Measurements from ENCODE around the gene SYNPR.

Gene SYNPR

GRCh38 chr3:63437858-63438257 lies 159.8 kb downstream of the SYNPR start:
- Histone ChIP-seq H4K5ac (ENCODE audit: low read length) (no peak overlapping the region), H2BK15ac (replicated peaks; ENCODE audit: low read depth) (no peak overlapping the region), H3K18ac (ENCODE audit: low read length) (no peak overlapping the region), H2AK5ac (ENCODE audit: low read length) (no peak overlapping the region), H3K4me3 (ENCODE audit: low read length) (no peak overlapping the region), H3K4ac (ENCODE audit: low read depth, low read length) (no peak overlapping the region), H3K27ac (ENCODE audit: low read depth, low read length) (no peak overlapping the region), H3K27me3 (ENCODE audit: insufficient read depth, low read length, poor library complexity) (no peaks in the 10 kb centered on the region), H4K8ac (ENCODE audit: low read depth, low read length) (no peak overlapping the region), H3K9ac (ENCODE audit: low read length) (no peak overlapping the region), H3K79me1 (ENCODE audit: low read length) (no peaks in the 10 kb centered on the region), H2BK120ac (ENCODE audit: low read depth, low read length) (no peak overlapping the region), H3K79me2 (ENCODE audit: control insufficient read depth, insufficient read depth, low read length) (no peaks in the 10 kb centered on the region), H3K56ac (ENCODE audit: low read length) (no peak overlapping the region), H2BK5ac (ENCODE audit: low read length) (no peak overlapping the region), H3K23ac (ENCODE audit: low read length) (no peak overlapping the region), H3K4me2 (ENCODE audit: low read length) (no peak overlapping the region), H3K4me1 (ENCODE audit: control insufficient read depth, low read depth, low read length) (no peaks in the 10 kb centered on the region), H3K36me3 (ENCODE audit: control insufficient read depth, insufficient read depth, low read length) (no peaks in the 10 kb centered on the region)
- WGBS (ENCODE audit: extremely low coverage, insufficient coverage, low lambda C conversion rate), result no CpG with 5 or more reads among the region's 2 CpGs
- DNase-seq, result no peak

- Histone ChIP-seq H4K8ac (ENCODE audit: low read depth, low read length) (no peak overlapping the region), H3K27ac (ENCODE audit: low read depth, low read length) (no peak overlapping the region), H3K18ac (ENCODE audit: low read length) (no peak overlapping the region), H3K36me3 (ENCODE audit: control insufficient read depth, insufficient read depth, low read length) (no peaks in the 10 kb centered on the region), H2BK120ac (ENCODE audit: low read depth, low read length) (no peak overlapping the region), H3K79me1 (ENCODE audit: low read length) (no peaks in the 10 kb centered on the region), H3K79me2 (ENCODE audit: control insufficient read depth, insufficient read depth, low read length) (no peaks in the 10 kb centered on the region), H3K4me1 (ENCODE audit: control insufficient read depth, low read depth, low read length) (no peaks in the 10 kb centered on the region), H3K4me3 (ENCODE audit: low read length) (no peak overlapping the region), H3K4me2 (ENCODE audit: low read length) (no peak overlapping the region), H3K9ac (ENCODE audit: low read length) (no peak overlapping the region), H3K4ac (ENCODE audit: low read depth, low read length) (no peak overlapping the region), H2AK5ac (ENCODE audit: low read length) (no peak overlapping the region), H2BK5ac (ENCODE audit: low read length) (no peak overlapping the region), H3K23ac (ENCODE audit: low read length) (no peak overlapping the region), H3K56ac (ENCODE audit: low read length) (no peak overlapping the region), H2BK15ac (replicated peaks; ENCODE audit: low read depth) (no peak overlapping the region), H3K27me3 (ENCODE audit: insufficient read depth, low read length, poor library complexity) (no peaks in the 10 kb centered on the region), H4K5ac (ENCODE audit: low read length) (no peak overlapping the region)
- no peak for DNase-seq
Measured at GRCh38 chr3:63438826-63439371, 160.8 kb downstream of the SYNPR start.

DNA sequence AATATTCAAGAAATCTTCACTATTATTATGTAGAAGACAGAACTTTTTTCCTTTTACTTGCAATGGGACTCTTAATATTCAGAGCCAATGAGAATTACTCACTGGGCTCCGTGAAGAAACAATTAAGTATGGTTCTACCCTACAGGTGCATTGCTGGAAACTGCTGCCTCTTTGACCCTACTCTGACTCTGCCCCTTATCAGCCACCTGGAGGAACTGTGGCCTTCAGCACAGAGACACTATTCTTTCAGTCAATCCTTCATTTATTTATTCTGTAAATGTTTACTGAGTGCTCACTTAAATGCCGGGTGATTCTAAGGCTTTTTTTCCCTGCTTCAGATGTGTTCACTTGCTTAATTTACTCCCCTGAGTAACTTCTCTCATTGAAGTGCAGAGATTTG lies 163.2 kb downstream of the SYNPR start:
- H3K56ac ChIP-seq (ENCODE audit: low read length), result no peak overlapping the region
- no peaks in the 10 kb centered on the region for H3K36me3 ChIP-seq (ENCODE audit: control insufficient read depth, insufficient read depth, low read length)
- WGBS (ENCODE audit: extremely low coverage, insufficient coverage, low lambda C conversion rate), result no CpG with 5 or more reads among the region's 2 CpGs
- H3K4ac ChIP-seq (ENCODE audit: low read depth, low read length), result no peak overlapping the region
- H3K79me2 ChIP-seq (ENCODE audit: control insufficient read depth, insufficient read depth, low read length), result no peaks in the 10 kb centered on the region
- no peaks in the 10 kb centered on the region for H3K79me1 ChIP-seq (ENCODE audit: low read length)
- no peak overlapping the region for H4K8ac ChIP-seq (ENCODE audit: low read depth, low read length)
- H2BK120ac ChIP-seq (ENCODE audit: low read depth, low read length), result no peak overlapping the region
- no peak overlapping the region for H2BK5ac ChIP-seq (ENCODE audit: low read length)
- H3K4me3 ChIP-seq (ENCODE audit: low read length), result no peak overlapping the region
- no peak overlapping the region for H3K18ac ChIP-seq (ENCODE audit: low read length)
- H2AK5ac ChIP-seq (ENCODE audit: low read length), result no peak overlapping the region
- H3K27me3 ChIP-seq (ENCODE audit: insufficient read depth, low read length, poor library complexity), result no peaks in the 10 kb centered on the region
- H3K23ac ChIP-seq (ENCODE audit: low read length), result no peak overlapping the region
- DNase-seq, result no peak
- no peak overlapping the region for H3K4me2 ChIP-seq (ENCODE audit: low read length)
- no peak overlapping the region for H2BK15ac ChIP-seq (replicated peaks; ENCODE audit: low read depth)
- H4K5ac ChIP-seq (ENCODE audit: low read length), result no peak overlapping the region
- H3K4me1 ChIP-seq (ENCODE audit: control insufficient read depth, low read depth, low read length), result no peaks in the 10 kb centered on the region
- no peak overlapping the region for H3K9ac ChIP-seq (ENCODE audit: low read length)
- H3K27ac ChIP-seq (ENCODE audit: low read depth, low read length), result no peak overlapping the region

DNA sequence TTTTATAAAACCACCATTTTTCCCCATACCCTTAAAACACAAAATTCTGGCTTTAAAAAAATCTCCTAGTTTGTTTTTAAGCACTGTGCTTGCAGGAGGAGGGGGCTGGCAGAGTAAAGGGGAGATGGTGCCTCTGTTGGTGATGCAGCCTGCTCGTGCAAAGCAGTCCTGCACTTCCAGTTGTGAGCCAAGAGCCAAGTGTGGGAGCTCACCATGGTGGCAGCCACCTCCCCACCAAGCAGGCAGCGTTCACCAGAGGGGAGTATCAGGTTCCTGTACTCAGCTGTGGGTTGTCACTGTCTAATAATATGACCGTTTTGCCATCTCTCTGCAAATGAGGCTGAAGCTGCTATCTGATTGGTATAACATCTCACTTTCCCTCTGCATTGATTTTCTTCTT lies 164.8 kb downstream of the SYNPR start:
- no peak overlapping the region for H2BK120ac ChIP-seq (ENCODE audit: low read depth, low read length)
- WGBS (ENCODE audit: extremely low coverage, insufficient coverage, low lambda C conversion rate), result no CpG with 5 or more reads among the region's 3 CpGs
- no peak for DNase-seq
- H3K4me3 ChIP-seq (ENCODE audit: low read length), result no peak overlapping the region
- no peak overlapping the region for H2BK15ac ChIP-seq (replicated peaks; ENCODE audit: low read depth)
- no peak overlapping the region for H2BK5ac ChIP-seq (ENCODE audit: low read length)
- H3K79me1 ChIP-seq (ENCODE audit: low read length), result no peaks in the 10 kb centered on the region
- H4K8ac ChIP-seq (ENCODE audit: low read depth, low read length), result no peak overlapping the region
- H2AK5ac ChIP-seq (ENCODE audit: low read length), result no peak overlapping the region
- no peaks in the 10 kb centered on the region for H3K4me1 ChIP-seq (ENCODE audit: control insufficient read depth, low read depth, low read length)
- H3K27me3 ChIP-seq (ENCODE audit: insufficient read depth, low read length, poor library complexity), result no peaks in the 10 kb centered on the region
- no peak overlapping the region for H3K56ac ChIP-seq (ENCODE audit: low read length)
- no peak overlapping the region for H3K9ac ChIP-seq (ENCODE audit: low read length)
- no peak overlapping the region for H3K23ac ChIP-seq (ENCODE audit: low read length)
- H3K36me3 ChIP-seq (ENCODE audit: control insufficient read depth, insufficient read depth, low read length), result no peaks in the 10 kb centered on the region
- H3K4me2 ChIP-seq (ENCODE audit: low read length), result no peak overlapping the region
- H3K79me2 ChIP-seq (ENCODE audit: control insufficient read depth, insufficient read depth, low read length), result no peaks in the 10 kb centered on the region
- no peak overlapping the region for H3K4ac ChIP-seq (ENCODE audit: low read depth, low read length)
- no peak overlapping the region for H3K18ac ChIP-seq (ENCODE audit: low read length)
- no peak overlapping the region for H4K5ac ChIP-seq (ENCODE audit: low read length)
- no peak overlapping the region for H3K27ac ChIP-seq (ENCODE audit: low read depth, low read length)

DNA sequence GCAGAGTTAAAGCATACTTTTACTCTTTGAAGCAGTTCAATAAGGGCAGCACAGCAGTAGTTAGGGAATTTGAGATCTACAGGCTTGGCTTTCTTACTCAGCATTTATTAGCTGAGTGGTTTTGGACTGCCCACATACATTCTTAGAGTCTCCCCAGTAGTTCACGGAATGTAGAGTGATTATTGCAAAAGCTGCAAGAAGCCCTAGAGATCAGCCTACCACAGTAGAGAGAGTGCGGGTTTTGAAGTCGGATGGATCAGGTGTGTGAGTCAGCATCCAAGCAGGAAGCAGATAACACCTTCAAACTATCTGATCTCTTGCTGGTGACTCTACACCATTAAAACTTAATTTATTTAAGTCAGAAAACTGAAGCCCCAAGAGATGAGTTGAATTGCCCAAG lies 171.9 kb downstream of the SYNPR start:
- Histone ChIP-seq H3K4me2 (ENCODE audit: low read length) (no peak overlapping the region), H3K36me3 (ENCODE audit: control insufficient read depth, insufficient read depth, low read length) (no peaks in the 10 kb centered on the region), H3K27ac (ENCODE audit: low read depth, low read length) (no peak overlapping the region), H4K8ac (ENCODE audit: low read depth, low read length) (no peak overlapping the region), H3K4ac (ENCODE audit: low read depth, low read length) (no peak overlapping the region), H2BK120ac (ENCODE audit: low read depth, low read length) (no peak overlapping the region), H3K27me3 (ENCODE audit: insufficient read depth, low read length, poor library complexity) (no peaks in the 10 kb centered on the region), H3K9ac (ENCODE audit: low read length) (no peak overlapping the region), H3K23ac (ENCODE audit: low read length) (no peak overlapping the region), H3K79me1 (ENCODE audit: low read length) (no peaks in the 10 kb centered on the region), H3K79me2 (ENCODE audit: control insufficient read depth, insufficient read depth, low read length) (no peaks in the 10 kb centered on the region), H2BK5ac (ENCODE audit: low read length) (no peak overlapping the region), H4K5ac (ENCODE audit: low read length) (no peak overlapping the region), H3K56ac (ENCODE audit: low read length) (no peak overlapping the region), H3K4me1 (ENCODE audit: control insufficient read depth, low read depth, low read length) (no peaks in the 10 kb centered on the region), H2BK15ac (replicated peaks; ENCODE audit: low read depth) (no peak overlapping the region), H3K18ac (ENCODE audit: low read length) (no peak overlapping the region), H2AK5ac (ENCODE audit: low read length) (no peak overlapping the region), H3K4me3 (ENCODE audit: low read length) (no peak overlapping the region)
- DNase-seq, result peak; percentile 75
- WGBS (ENCODE audit: extremely low coverage, insufficient coverage, low lambda C conversion rate), result no CpG with 5 or more reads among the region's 3 CpGs

GRCh38 chr3:63450634-63451363 lies 172.7 kb downstream of the SYNPR start:
- Histone ChIP-seq H3K79me2 (ENCODE audit: control insufficient read depth, insufficient read depth, low read length) (no peaks in the 10 kb centered on the region), H4K5ac (ENCODE audit: low read length) (no peak overlapping the region), H3K9ac (ENCODE audit: low read length) (no peak overlapping the region), H2BK5ac (ENCODE audit: low read length) (no peak overlapping the region), H3K18ac (ENCODE audit: low read length) (no peak overlapping the region), H3K4me1 (ENCODE audit: control insufficient read depth, low read depth, low read length) (no peaks in the 10 kb centered on the region), H3K4ac (ENCODE audit: low read depth, low read length) (no peak overlapping the region), H3K4me3 (ENCODE audit: low read length) (no peak overlapping the region), H3K79me1 (ENCODE audit: low read length) (no peaks in the 10 kb centered on the region), H3K4me2 (ENCODE audit: low read length) (no peak overlapping the region), H3K36me3 (ENCODE audit: control insufficient read depth, insufficient read depth, low read length) (no peaks in the 10 kb centered on the region), H3K56ac (ENCODE audit: low read length) (no peak overlapping the region), H2BK120ac (ENCODE audit: low read depth, low read length) (no peak overlapping the region), H3K27me3 (ENCODE audit: insufficient read depth, low read length, poor library complexity) (no peaks in the 10 kb centered on the region), H3K23ac (ENCODE audit: low read length) (no peak overlapping the region), H2BK15ac (replicated peaks; ENCODE audit: low read depth) (peak overlapping the region; percentile 27), H4K8ac (ENCODE audit: low read depth, low read length) (no peak overlapping the region), H2AK5ac (ENCODE audit: low read length) (no peak overlapping the region), H3K27ac (ENCODE audit: low read depth, low read length) (no peak overlapping the region)
- WGBS (ENCODE audit: extremely low coverage, insufficient coverage, low lambda C conversion rate), result no CpG with 5 or more reads among the region's 5 CpGs
- DNase-seq, result peak; percentile 16
